ENCODE data around the gene BYSL.

BYSL gene
- total RNA-seq, result 8.2 to 33.9 (median 12.3) reads per million in 4 experiments

GRCh38 chr6:41920921-41921711, at the start of gene BYSL, which contains the start of gene MED20:
BYSL (plus strand) TSS chr6:41921499; CDS start chr6:41921563, 64 bp downstream.
MED20 (minus strand) TSS chr6:41921139; CDS start chr6:41921018, 121 bp downstream.
- DNase-seq, result peak; percentile 91

- no peak for DNase-seq
Measured at GRCh38 chr6:41871691-41872090, 49.6 kb upstream of the BYSL start.

- DNase-seq, result no peak
Measured at GRCh38 chr6:41872147-41872546, 49.2 kb upstream of the BYSL start.

GRCh38 chr6:41874741-41875140, 46.6 kb upstream of the BYSL start:
- no peak for DNase-seq

- DNase-seq, result no peak
Measured at GRCh38 chr6:41877051-41877680, 44.1 kb upstream of the BYSL start.

GRCh38 chr6:41878246-41878645, 43.1 kb upstream of the BYSL start:
- DNase-seq, result no peak

GRCh38 chr6:41878961-41879405, 42.3 kb upstream of the BYSL start:
- DNase-seq, result no peak

- no peak for DNase-seq
Measured at GRCh38 chr6:41881506-41881905, 39.8 kb upstream of the BYSL start.

GRCh38 chr6:41884957-41885356, 36.3 kb upstream of the BYSL start:
- no peak for DNase-seq

GRCh38 chr6:41885930-41886329, 35.4 kb upstream of the BYSL start:
- DNase-seq, result no peak

- DNase-seq, result no peak
Measured at GRCh38 chr6:41887331-41887751, 34.0 kb upstream of the BYSL start.

- DNase-seq, result no peak
Measured at GRCh38 chr6:41892921-41893564, 28.3 kb upstream of the BYSL start.

GRCh38 chr6:41894366-41895299, 26.7 kb upstream of the BYSL start:
- peak; percentile 59 for DNase-seq

- peak; percentile 87 for DNase-seq
Measured at GRCh38 chr6:41895300-41896233, 25.7 kb upstream of the BYSL start, which contains the start of gene USP49. USP49 (minus strand) TSS chr6:41895375; CDS start chr6:41806983, 88,392 bp downstream.

GRCh38 chr6:41896281-41896680, 25.0 kb upstream of the BYSL start:
- no peak for DNase-seq

GRCh38 chr6:41900861-41901260, 20.4 kb upstream of the BYSL start:
- DNase-seq, result no peak

- DNase-seq, result peak; percentile 39
Measured at GRCh38 chr6:41901882-41902519, 19.3 kb upstream of the BYSL start.

- no peak for DNase-seq
Measured at GRCh38 chr6:41909727-41910126, 11.6 kb upstream of the BYSL start.

- DNase-seq, result no peak
Measured at GRCh38 chr6:41914343-41914742, 7.0 kb upstream of the BYSL start.

GRCh38 chr6:41914869-41915530, 6.3 kb upstream of the BYSL start:
- no peak for DNase-seq
